MM.1S (cell line): Measurements from ENCODE around the gene TSHZ2.

Experiments
- CTCF ChIP-seq: fragments of 300-600 bp; sonication (generic); IDR thresholded peaks from 2 replicates; pipeline ENCODE4 v1.5.1; 2016; ENCODE audit warnings: antibody characterized with exemption, low read length, mixed read lengths
- EZH2 ChIP-seq: fragments of 300-600 bp; sonication (generic); optimal IDR thresholded peaks from 2 replicates; pipeline ENCODE3; 2017; ENCODE audit warnings: low read depth, mild to moderate bottlenecking, antibody characterized with exemption, low read length, mixed read lengths

DNA sequence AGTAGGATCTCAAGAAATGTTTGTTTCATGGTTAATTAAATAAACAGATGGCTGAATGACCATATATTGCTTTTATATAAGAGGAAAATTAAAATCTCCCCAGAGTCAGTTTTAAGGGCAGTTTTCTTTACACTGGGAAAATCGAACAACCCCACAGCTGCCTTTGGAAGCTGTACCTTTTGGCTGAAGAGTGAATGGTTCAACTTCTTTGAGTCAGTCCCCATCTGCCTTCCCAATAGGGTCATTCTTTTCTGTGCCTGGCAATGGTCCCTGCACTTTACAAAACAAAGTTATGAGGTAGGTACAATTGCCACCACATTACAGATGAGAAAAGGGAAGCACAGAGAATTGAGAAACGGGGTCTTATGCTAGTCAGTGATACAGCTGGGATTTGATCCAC lies 39.5 kb downstream of the TSHZ2 start:
- no peak for TF ChIP-seq EZH2
- no peak for TF ChIP-seq CTCF
